HG03521 (cell line): ENCODE results near the gene PTPRK.

ENCODE experiments used
- ATAC-seq: cut with Tn5 transposase; IDR thresholded peaks from one replicate; pipeline ENCODE4 v1.9.1; 2021; ENCODE audit warnings: mild to moderate bottlenecking, moderate library complexity; ENCODE audit not compliant: unreplicated experiment

PTPRK gene

GRCh38 chr6:128252341-128253176 lies 267.8 kb downstream of the PTPRK start:
- peak; percentile 49 for ATAC-seq

- ATAC-seq, result no peak
Measured at GRCh38 chr6:128251445-128252340, 268.7 kb downstream of the PTPRK start.

- no peak for ATAC-seq
Measured at GRCh38 chr6:128250370-128251070, 269.9 kb downstream of the PTPRK start.

GRCh38 chr6:128249429-128249828 lies 271.0 kb downstream of the PTPRK start:
- ATAC-seq, result no peak

GRCh38 chr6:128246472-128247260 lies 273.7 kb downstream of the PTPRK start:
- no peak for ATAC-seq

GRCh38 chr6:128244751-128245405 lies 275.5 kb downstream of the PTPRK start:
- ATAC-seq, result no peak

GRCh38 chr6:128242765-128243403 lies 277.5 kb downstream of the PTPRK start:
- no peak for ATAC-seq

GRCh38 chr6:128241216-128241615 lies 279.2 kb downstream of the PTPRK start:
- no peak for ATAC-seq

- ATAC-seq, result peak; percentile 64
Measured at GRCh38 chr6:128240024-128240428, 280.4 kb downstream of the PTPRK start.

GRCh38 chr6:128239146-128239545 lies 281.3 kb downstream of the PTPRK start:
- no peak for ATAC-seq

- ATAC-seq, result no peak
Measured at GRCh38 chr6:128238225-128238624, 282.2 kb downstream of the PTPRK start.

- ATAC-seq, result no peak
Measured at GRCh38 chr6:128235556-128235955, 284.8 kb downstream of the PTPRK start.

GRCh38 chr6:128233531-128233930 lies 286.9 kb downstream of the PTPRK start:
- no peak for ATAC-seq

GRCh38 chr6:128230267-128230989 lies 290.0 kb downstream of the PTPRK start:
- no peak for ATAC-seq

GRCh38 chr6:128225612-128226011 lies 294.8 kb downstream of the PTPRK start:
- ATAC-seq, result no peak

- no peak for ATAC-seq
Measured at GRCh38 chr6:128216917-128217316, 303.5 kb downstream of the PTPRK start.

- ATAC-seq, result no peak
Measured at GRCh38 chr6:128209771-128210170, 310.6 kb downstream of the PTPRK start.

GRCh38 chr6:128208851-128209580 lies 311.4 kb downstream of the PTPRK start:
- no peak for ATAC-seq
